Measurements from ENCODE around the gene GLRX.
"Not testable (repeated sequence)": the region's sequence is repeated elsewhere in the genome, so short reads cannot be mapped to it uniquely, and the experiment has no call there.

GLRX gene

GRCh38 chr5:95853490-95853889 lies 31.0 kb upstream of the GLRX start:
- no peak overlapping the region for H3K4me3 ChIP-seq (ENCODE audit: low read depth, low read length)

- H3K4me3 ChIP-seq (ENCODE audit: low read depth, low read length), result no peak overlapping the region
These were observed 30.0 kb upstream of the GLRX start for GRCh38 chr5:95852567-95852966.

- not testable (repeated sequence) for H3K4me3 ChIP-seq (ENCODE audit: low read depth, low read length)
These were observed 28.6 kb upstream of the GLRX start for GRCh38 chr5:95851141-95851540.

- no peak overlapping the region for H3K4me3 ChIP-seq (ENCODE audit: low read depth, low read length)
These were observed 27.9 kb upstream of the GLRX start for GRCh38 chr5:95850391-95850894.

- no peak overlapping the region for H3K4me3 ChIP-seq (ENCODE audit: low read depth, low read length)
These were observed 26.2 kb upstream of the GLRX start for GRCh38 chr5:95848701-95849100.

- no peak overlapping the region for H3K4me3 ChIP-seq (ENCODE audit: low read depth, low read length)
These were observed 24.7 kb upstream of the GLRX start for GRCh38 chr5:95847261-95847592.

- no peak overlapping the region for H3K4me3 ChIP-seq (ENCODE audit: low read depth, low read length)
These were observed 24.2 kb upstream of the GLRX start for GRCh38 chr5:95846554-95847260.

GRCh38 chr5:95845391-95845790 lies 22.9 kb upstream of the GLRX start:
- no peak overlapping the region for H3K4me3 ChIP-seq (ENCODE audit: low read depth, low read length)

- H3K4me3 ChIP-seq (ENCODE audit: low read depth, low read length), result no peak overlapping the region
These were observed 21.3 kb upstream of the GLRX start for GRCh38 chr5:95843733-95844223.

- H3K4me3 ChIP-seq (ENCODE audit: low read depth, low read length), result no peak overlapping the region
These were observed 20.5 kb upstream of the GLRX start for GRCh38 chr5:95842854-95843544.

GRCh38 chr5:95841914-95842812 lies 19.6 kb upstream of the GLRX start:
- no peak overlapping the region for H3K4me3 ChIP-seq (ENCODE audit: low read depth, low read length)

GRCh38 chr5:95840956-95841705 lies 18.6 kb upstream of the GLRX start:
- no peak overlapping the region for H3K4me3 ChIP-seq (ENCODE audit: low read depth, low read length)

GRCh38 chr5:95839658-95840057 lies 17.1 kb upstream of the GLRX start:
- no peak overlapping the region for H3K4me3 ChIP-seq (ENCODE audit: low read depth, low read length)

GRCh38 chr5:95838556-95838955 lies 16.0 kb upstream of the GLRX start:
- no peak overlapping the region for H3K4me3 ChIP-seq (ENCODE audit: low read depth, low read length)

- H3K4me3 ChIP-seq (ENCODE audit: low read depth, low read length), result no peak overlapping the region
These were observed 15.5 kb upstream of the GLRX start for GRCh38 chr5:95838001-95838520.

- no peak overlapping the region for H3K4me3 ChIP-seq (ENCODE audit: low read depth, low read length)
These were observed 15.0 kb upstream of the GLRX start for GRCh38 chr5:95837492-95837891.

- H3K4me3 ChIP-seq (ENCODE audit: low read depth, low read length), result not testable (repeated sequence)
These were observed 14.4 kb upstream of the GLRX start for GRCh38 chr5:95836971-95837370.

GRCh38 chr5:95836544-95836943 lies 14.0 kb upstream of the GLRX start:
- H3K4me3 ChIP-seq (ENCODE audit: low read depth, low read length), result no peak overlapping the region

- no peak overlapping the region for H3K4me3 ChIP-seq (ENCODE audit: low read depth, low read length)
These were observed 13.3 kb upstream of the GLRX start for GRCh38 chr5:95835682-95836385.

- no peak overlapping the region for H3K4me3 ChIP-seq (ENCODE audit: low read depth, low read length)
These were observed 10.1 kb upstream of the GLRX start for GRCh38 chr5:95832664-95833063.
